ENCODE measurements around the gene ATP2A1.

DNA sequence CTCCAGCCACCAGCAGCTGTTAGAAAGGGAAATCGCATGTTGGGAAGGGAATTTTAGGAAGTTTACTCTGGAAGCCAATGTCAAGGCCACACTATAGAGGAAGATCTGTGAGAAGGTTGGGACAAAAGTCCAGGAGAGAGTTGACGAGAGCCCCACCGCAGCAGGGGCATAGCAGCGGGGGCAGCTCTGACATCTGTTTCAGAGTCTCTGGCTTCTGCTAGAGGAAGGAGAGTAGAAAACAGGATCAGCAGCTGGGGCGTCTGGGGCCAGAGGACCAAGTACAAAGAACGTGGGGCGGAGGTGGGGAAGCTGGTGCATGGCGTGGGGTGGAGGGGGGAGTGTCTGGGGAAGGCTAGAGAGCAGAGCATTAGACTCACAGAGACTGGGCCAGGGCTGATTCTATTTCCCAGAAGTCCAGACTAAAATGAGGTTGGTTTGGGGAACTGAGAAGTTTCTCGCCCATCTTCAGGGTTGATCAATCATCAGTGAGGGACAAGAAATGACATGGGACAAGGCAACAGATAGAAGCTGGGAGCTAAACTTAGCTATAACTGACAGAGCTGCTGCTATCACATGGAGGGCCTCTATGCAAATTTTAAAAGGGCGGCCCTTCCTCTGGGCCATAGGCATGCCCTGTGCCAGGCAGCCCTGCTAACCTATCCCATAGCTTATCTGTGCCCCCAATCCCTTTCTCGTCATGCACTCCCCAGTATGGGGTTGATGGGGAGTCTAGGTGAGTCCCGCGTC is 45.5 kb downstream of the ATP2A1 start:
- TF ChIP-seq, protein P1, sequence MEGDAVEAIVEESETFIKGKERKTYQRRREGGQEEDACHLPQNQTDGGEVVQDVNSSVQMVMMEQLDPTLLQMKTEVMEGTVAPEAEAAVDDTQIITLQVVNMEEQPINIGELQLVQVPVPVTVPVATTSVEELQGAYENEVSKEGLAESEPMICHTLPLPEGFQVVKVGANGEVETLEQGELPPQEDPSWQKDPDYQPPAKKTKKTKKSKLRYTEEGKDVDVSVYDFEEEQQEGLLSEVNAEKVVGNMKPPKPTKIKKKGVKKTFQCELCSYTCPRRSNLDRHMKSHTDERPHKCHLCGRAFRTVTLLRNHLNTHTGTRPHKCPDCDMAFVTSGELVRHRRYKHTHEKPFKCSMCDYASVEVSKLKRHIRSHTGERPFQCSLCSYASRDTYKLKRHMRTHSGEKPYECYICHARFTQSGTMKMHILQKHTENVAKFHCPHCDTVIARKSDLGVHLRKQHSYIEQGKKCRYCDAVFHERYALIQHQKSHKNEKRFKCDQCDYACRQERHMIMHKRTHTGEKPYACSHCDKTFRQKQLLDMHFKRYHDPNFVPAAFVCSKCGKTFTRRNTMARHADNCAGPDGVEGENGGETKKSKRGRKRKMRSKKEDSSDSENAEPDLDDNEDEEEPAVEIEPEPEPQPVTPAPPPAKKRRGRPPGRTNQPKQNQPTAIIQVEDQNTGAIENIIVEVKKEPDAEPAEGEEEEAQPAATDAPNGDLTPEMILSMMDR (conservative IDR thresholded peaks at IDR 0.05; ENCODE audit: low read depth, low read length) = no peak
- TF ChIP-seq EZH2 (IDR thresholded peaks at IDR 0.05; ENCODE audit: borderline replicate concordance, low read depth, low read length, poor library complexity, severe bottlenecking) = no peak

Measured in A673 (cell line).